Neural cell (in vitro differentiated cells): ENCODE results near the gene RAB40C. TPM values are rescaled to one million over a fixed set of nuclear protein-coding genes. Genes with fewer than 3 reads are reported as not detected.

Experiments used
- H2AFZ ChIP-seq: fragments of 200-600, 300-800 bp; sonication (generic), shearing (Covaris generic); 2 replicates; pipeline ENCODE4 v1.6.0; 2014; ENCODE audit warnings: low read depth, mild to moderate bottlenecking, antibody characterized with exemption, low read length, moderate library complexity
- H3F3A ChIP-seq: fragments of 200-600 bp; shearing (Covaris generic); 2 replicates; pipeline ENCODE4 v1.6.1; 2016; ENCODE audit warnings: mild to moderate bottlenecking, moderate library complexity, mixed read lengths, antibody characterized with exemption, low read length; ENCODE audit not compliant: insufficient read depth, poor library complexity, severe bottlenecking
- H3K27ac ChIP-seq: fragments of 200-600, 300-800 bp; sonication (generic), shearing (Covaris generic); 2 replicates; pipeline ENCODE4 v1.5.1; 2014; ENCODE audit warnings: mild to moderate bottlenecking, low read length, moderate library complexity
- H3K27me3 ChIP-seq: fragments of 300-800, 200-600 bp; sonication (generic), shearing (Covaris generic); 2 replicates; pipeline ENCODE4 v1.6.0; 2014; ENCODE audit warnings: mild to moderate bottlenecking, low read depth, low read length, moderate library complexity; ENCODE audit not compliant: insufficient read depth
- H3K36me3 ChIP-seq: fragments of 300-800, 200-600 bp; sonication (generic), shearing (Covaris generic); 2 replicates; pipeline ENCODE4 v1.5.1; 2014; ENCODE audit warnings: mild to moderate bottlenecking, antibody characterized with exemption, low read length, moderate library complexity; ENCODE audit not compliant: insufficient read depth
- H3K4me2 ChIP-seq: fragments of 300-800, 200-600 bp; sonication (generic), shearing (Covaris generic); 2 replicates; pipeline ENCODE4 v1.6.0; 2014; ENCODE audit warnings: mild to moderate bottlenecking, low read length
- H3K4me3 ChIP-seq: fragments of 300-800, 200-600 bp; sonication (generic), shearing (Covaris generic); 2 replicates; pipeline ENCODE4 v1.5.1; 2014; ENCODE audit warnings: mild to moderate bottlenecking, low read length, moderate library complexity
- H3K79me2 ChIP-seq: fragments of 200-600 bp; shearing (Covaris generic); replicated peaks from 2 replicates; pipeline ENCODE4 v1.6.0; 2014; ENCODE audit warnings: mild to moderate bottlenecking, low read length, moderate library complexity; ENCODE audit not compliant: insufficient read depth
- H3K9ac ChIP-seq: fragments of 300-800, 200-600 bp; sonication (generic), shearing (Covaris generic); 2 replicates; pipeline ENCODE4 v1.6.1; 2016; ENCODE audit warnings: mild to moderate bottlenecking, low read length, mixed read lengths
- H3K9me2 ChIP-seq: fragments of 200-600 bp; shearing (Covaris generic); 2 replicates; pipeline ENCODE4 v1.6.1; 2016; ENCODE audit warnings: mild to moderate bottlenecking, low read length, mixed read lengths; ENCODE audit not compliant: insufficient read depth
- H3K9me3 ChIP-seq: fragments of 200-600, 300-800 bp; sonication (generic), shearing (Covaris generic); 2 replicates; pipeline ENCODE4 v1.6.1; 2016; ENCODE audit warnings: mild to moderate bottlenecking, mixed run types, low read length, moderate library complexity, mixed read lengths
- H4K20me1 ChIP-seq: fragments of 200-600 bp; shearing (Covaris generic); 2 replicates; pipeline ENCODE4 v1.6.1; 2016; ENCODE audit warnings: mild to moderate bottlenecking, mixed run types; ENCODE audit not compliant: insufficient read depth
- CTCF ChIP-seq: fragments of 450-650 bp; IDR thresholded peaks from 2 replicates; pipeline ENCODE4 v1.5.1; 2014; ENCODE audit warnings: antibody characterized with exemption, mild to moderate bottlenecking, moderate library complexity; ENCODE audit not compliant: poor library complexity, severe bottlenecking
- EP300 ChIP-seq: fragments of 450-650 bp; conservative IDR thresholded peaks from 2 replicates; pipeline ENCODE4 v1.6.1; 2014; ENCODE audit warnings: antibody characterized with exemption, mild to moderate bottlenecking, moderate library complexity; ENCODE audit not compliant: poor library complexity, severe bottlenecking
- EZH2 ChIP-seq: fragments of 200-600, 300-800 bp; shearing (Covaris generic), sonication (generic); IDR thresholded peaks from 2 replicates; pipeline ENCODE4 v1.6.1; 2014; ENCODE audit warnings: antibody characterized with exemption, low read length, borderline replicate concordance, mild to moderate bottlenecking; ENCODE audit not compliant: insufficient read depth, poor library complexity, severe bottlenecking
- MXI1 ChIP-seq: fragments of 450-650 bp; conservative IDR thresholded peaks from 2 replicates; pipeline ENCODE4 v1.6.1; 2014; ENCODE audit warnings: antibody characterized with exemption, mild to moderate bottlenecking; ENCODE audit not compliant: poor library complexity, severe bottlenecking
- POLR2AphosphoS5 ChIP-seq: IDR thresholded peaks from 2 replicates; pipeline ENCODE4 v1.6.1; 2012
- RAD21 ChIP-seq: fragments of 450-650 bp; conservative IDR thresholded peaks from 2 replicates; pipeline ENCODE4 v1.6.1; 2014; ENCODE audit warnings: antibody characterized with exemption, mild to moderate bottlenecking, moderate library complexity
- REST ChIP-seq: IDR thresholded peaks from 2 replicates; pipeline ENCODE4 v1.6.1; 2012; ENCODE audit warnings: borderline replicate concordance
- SMC3 ChIP-seq: fragments of 450-650 bp; conservative IDR thresholded peaks from 2 replicates; pipeline ENCODE4 v1.6.1; 2014; ENCODE audit warnings: antibody characterized with exemption, mild to moderate bottlenecking, moderate library complexity; ENCODE audit not compliant: poor library complexity
- TAF1 ChIP-seq: IDR thresholded peaks from 2 replicates; pipeline ENCODE4 v1.6.1; 2012; ENCODE audit warnings: low read depth
- polyA plus RNA-seq: library from polyadenylated mRNA; depleted of rRNA; stranded (reverse); fragments of >200 nt; gene quantifications from 2 replicates; pipeline ENCODE4 v1.2.3, GENCODE V29; 2014

The RAB40C gene
- polyA plus RNA-seq, 1 donor from 2014 or later, result 40.7 TPM

GRCh38 chr16:668519-669171 lies 78.8 kb downstream of the RAB40C start:
- Histone ChIP-seq H4K20me1 (no peaks in the 10 kb centered on the region), H3K9ac (peak overlapping the region; percentile 83), H2AFZ (no peak overlapping the region), H3K4me3 (peak overlapping the region; percentile 98), H3K9me2 (no peaks in the 10 kb centered on the region), H3K79me2 (peaks cover 9% of the 10 kb centered on the region), H3K27me3 (no peaks in the 10 kb centered on the region), H3F3A (no peaks in the 10 kb centered on the region), H3K27ac (peak overlapping the region; percentile 24), H3K4me2 (peak overlapping the region; percentile 65), H3K36me3 (no peaks in the 10 kb centered on the region), H3K9me3 (no peaks in the 10 kb centered on the region)
- no peak for TF ChIP-seq REST
- TF ChIP-seq CTCF, result no peak
- TF ChIP-seq SMC3, result no peak
- no peak for TF ChIP-seq POLR2AphosphoS5
- TF ChIP-seq MXI1, result no peak
- no peak for TF ChIP-seq EZH2
- TF ChIP-seq EP300, result no peak
- TF ChIP-seq RAD21, result no peak
- no peak for TF ChIP-seq TAF1

- Histone ChIP-seq H3K27me3 (no peaks in the 10 kb centered on the region), H3K27ac (no peak overlapping the region), H3K9me2 (no peaks in the 10 kb centered on the region), H3K79me2 (peaks cover 9% of the 10 kb centered on the region), H3K36me3 (no peaks in the 10 kb centered on the region), H3K4me2 (no peak overlapping the region), H2AFZ (no peak overlapping the region), H3K9ac (no peak overlapping the region), H3F3A (no peaks in the 10 kb centered on the region), H3K9me3 (no peaks in the 10 kb centered on the region), H4K20me1 (no peaks in the 10 kb centered on the region), H3K4me3 (peak overlapping the region; percentile 98)
- TF ChIP-seq EZH2 (no peak), POLR2AphosphoS5 (no peak), EP300 (no peak), SMC3 (no peak), REST (no peak), CTCF (no peak), MXI1 (no peak)
Measured at GRCh38 chr16:669666-670065, 79.8 kb downstream of the RAB40C start.
